GM15510 (cell line): Measurements from ENCODE around the gene OR6C76.

Experiments
- POLR2A ChIP-seq: IDR thresholded peaks from 3 replicates; pipeline ENCODE4 v1.6.1; 2011; ENCODE audit warnings: borderline replicate concordance; ENCODE audit not compliant: insufficient read length; ENCODE audit errors: extremely low read depth

Gene OR6C76

GRCh38 chr12:55425954-55426353 lies at the start of gene OR6C76:
TSS of gene OR6C76 (plus strand) at chr12:55426254. CDS start at chr12:55426254, 0 bp downstream.
- no peak for TF ChIP-seq POLR2A

DNA sequence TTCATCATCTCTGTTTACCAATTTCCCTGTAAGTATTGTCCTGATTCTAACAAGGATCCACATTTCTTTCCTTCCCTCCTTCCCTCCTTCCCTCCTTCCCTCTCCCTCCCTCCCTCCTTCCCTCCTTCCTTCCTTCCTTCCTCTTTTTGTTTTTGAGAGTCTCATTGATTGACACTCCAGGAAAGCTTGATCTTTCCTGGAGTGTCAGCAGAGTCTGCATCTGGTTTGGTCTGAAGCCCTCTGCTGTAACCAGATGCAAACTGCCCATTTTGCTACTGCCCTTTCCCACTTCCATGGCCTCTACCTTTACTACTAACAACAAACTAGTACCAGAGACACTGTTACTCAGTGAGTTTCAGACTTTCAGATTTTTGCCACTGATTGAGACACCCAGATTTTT lies 40.2 kb upstream of the OR6C76 start:
- no peak for TF ChIP-seq POLR2A

GRCh38 chr12:55392032-55392795 lies 33.8 kb upstream of the OR6C76 start:
- TF ChIP-seq POLR2A = no peak

DNA sequence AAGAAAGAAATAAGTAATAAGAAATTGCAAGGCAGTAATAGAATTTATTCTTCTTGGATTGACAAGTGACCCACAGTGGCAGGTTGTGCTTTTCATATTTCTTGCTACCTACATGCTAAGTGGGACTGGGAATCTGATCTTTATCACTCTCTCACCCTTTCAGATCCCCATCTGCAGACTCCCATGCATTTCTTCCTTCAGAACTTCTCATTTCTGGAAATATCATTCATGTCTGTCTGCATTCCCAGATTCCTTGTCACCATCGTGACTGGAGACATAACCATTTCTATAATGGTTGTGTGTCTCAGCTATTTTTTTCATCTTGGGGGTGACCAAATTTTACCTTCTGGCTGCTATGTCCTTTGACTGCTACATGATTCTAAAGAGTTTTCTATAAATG lies 29.7 kb upstream of the OR6C76 start:
- TF ChIP-seq POLR2A = no peak

- no peak for TF ChIP-seq POLR2A
Observed at GRCh38 chr12:55400229-55400628, 25.8 kb upstream of the OR6C76 start, which contains the start of gene OR6C65. TSS of gene OR6C65 (plus strand) at chr12:55400529. CDS start at chr12:55400529, 0 bp downstream.

GRCh38 chr12:55407866-55408265 lies 18.2 kb upstream of the OR6C76 start:
- no peak for TF ChIP-seq POLR2A

- TF ChIP-seq POLR2A = no peak
Observed at GRCh38 chr12:55416961-55417360, 9.1 kb upstream of the OR6C76 start.

DNA sequence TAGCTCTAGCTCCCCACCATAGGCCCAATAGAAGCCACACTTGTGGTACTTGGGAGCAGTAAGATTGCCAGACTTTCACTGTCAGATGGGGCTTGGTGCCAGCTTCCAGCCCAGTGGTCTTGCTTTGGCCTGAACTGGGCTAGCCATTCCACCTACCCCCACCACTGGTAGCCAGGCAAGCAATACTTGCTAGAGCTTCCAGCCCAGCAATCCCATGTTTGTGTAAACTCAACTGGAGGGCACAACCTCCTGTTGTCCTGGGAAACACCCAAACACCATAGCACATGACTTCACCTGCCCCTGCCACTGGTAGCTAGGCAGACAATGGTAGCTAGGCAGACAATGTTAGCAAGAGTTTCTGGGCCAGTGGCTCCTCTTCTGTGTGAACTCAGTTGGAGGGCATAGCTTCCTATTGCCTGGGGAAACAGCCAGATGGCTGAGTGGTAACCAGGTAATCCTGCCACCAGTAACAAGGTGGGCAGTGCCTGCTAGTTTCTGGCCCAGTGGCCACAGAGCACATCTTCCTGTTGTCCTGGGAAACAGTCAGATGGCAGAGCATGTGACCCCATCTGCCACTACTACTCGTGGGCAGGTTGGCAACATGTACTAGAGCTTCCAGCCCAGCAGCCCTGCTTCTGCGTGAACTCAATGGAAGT lies 5.6 kb upstream of the OR6C76 start:
- TF ChIP-seq POLR2A = no peak

DNA sequence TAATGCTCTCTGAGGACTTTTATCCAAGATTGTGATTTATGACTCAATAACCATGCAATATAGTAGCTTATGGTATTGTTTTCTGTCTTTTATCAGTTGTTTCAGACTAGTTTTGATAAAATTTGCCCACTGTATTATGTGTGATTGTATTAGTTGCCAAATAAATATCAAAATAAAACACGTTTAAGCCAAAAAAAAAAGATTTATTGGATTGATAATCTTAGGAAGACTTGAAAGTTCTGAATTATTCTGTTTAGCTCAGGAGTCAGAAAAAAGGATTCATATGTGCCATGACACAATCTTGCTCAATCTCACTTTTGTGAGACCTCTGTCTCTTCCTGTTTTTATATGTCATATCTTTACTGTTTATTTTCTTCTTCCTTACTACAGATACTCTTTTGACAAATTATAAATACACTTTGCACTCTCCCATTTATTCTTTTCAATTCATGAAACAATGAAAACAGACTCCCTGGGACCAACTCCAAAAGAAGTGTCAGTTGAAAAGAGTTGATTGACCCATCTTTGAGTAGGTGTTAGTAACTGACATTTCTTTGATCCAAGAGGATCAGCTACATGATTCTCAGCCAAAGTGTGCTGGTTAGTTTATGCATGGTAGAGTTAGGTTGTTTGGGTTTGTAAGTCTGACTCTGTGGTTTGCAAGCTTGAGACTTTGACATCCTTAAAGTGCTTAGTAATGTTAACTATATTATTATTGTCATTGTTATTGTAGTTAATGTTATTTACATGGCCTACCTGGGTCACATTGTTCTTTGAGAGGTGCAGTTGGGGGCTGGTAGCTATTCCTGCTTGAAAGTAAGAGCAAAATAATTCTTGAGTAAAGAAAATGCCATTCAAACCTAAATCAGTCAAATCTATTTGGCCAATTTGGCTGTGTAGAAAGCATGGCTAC lies 2.5 kb downstream of the OR6C76 start:
- no peak for TF ChIP-seq POLR2A

- TF ChIP-seq POLR2A = no peak
Observed at GRCh38 chr12:55443776-55444175, 17.7 kb downstream of the OR6C76 start, which contains the start of gene OR6C2. TSS of gene OR6C2 (plus strand) at chr12:55444076. CDS start at chr12:55452214, 8,138 bp downstream.

DNA sequence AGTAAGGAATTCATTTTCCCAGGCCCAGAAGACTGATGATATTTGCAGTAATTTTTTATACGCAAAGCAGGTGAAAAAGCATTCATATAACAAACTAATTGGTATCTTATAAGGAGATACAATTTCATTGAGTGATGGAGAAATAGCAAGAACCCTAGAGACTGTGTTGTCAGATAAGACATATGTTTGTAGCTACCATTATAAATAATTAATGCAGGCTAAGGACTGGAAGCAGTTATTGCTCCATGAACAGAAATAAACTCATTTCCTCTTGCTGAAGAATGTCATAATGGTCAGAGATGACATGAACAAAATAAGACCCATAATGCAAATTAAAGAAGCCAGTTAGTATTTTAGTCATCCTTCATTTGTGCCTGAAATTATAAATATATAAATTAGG lies 19.3 kb downstream of the OR6C76 start:
- no peak for TF ChIP-seq POLR2A

DNA sequence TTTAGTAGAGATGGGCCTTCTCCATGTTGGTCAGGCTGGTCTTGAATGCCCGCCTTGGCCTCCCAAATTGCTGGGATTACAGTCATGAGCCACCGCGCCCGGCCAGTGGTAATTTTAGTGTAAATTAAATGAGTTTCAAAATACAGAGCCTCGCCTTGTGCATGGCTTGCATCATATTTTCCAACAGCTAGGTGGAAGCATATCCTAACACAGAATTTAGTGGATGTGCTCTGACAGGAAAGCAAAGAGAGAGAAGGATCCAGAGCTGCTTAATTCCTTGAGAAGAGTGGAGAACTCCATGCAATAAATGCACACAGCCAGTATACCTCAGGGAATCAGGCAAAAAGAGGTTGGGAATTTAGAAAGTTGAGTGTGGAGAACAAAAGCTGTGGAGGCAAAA lies 20.3 kb downstream of the OR6C76 start:
- no peak for TF ChIP-seq POLR2A

GRCh38 chr12:55448825-55449224 lies 22.8 kb downstream of the OR6C76 start:
- no peak for TF ChIP-seq POLR2A

DNA sequence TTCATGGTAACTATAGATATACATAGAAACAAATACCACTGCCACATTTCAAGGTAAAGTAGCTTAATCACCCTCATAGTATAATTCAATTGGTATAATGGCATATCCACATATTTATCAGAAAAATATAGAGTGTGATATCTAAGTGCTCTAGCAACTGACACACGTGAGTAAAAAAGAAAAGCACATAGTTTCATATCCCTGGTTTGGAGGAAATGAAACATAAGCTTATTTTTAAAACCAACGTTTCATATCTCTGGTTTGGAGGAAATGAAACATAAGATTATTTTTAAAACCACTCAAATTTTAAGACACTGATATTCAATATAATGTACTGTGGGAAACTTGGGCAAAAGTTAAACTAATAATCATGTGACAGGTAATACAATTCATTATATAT lies 41.8 kb downstream of the OR6C76 start:
- no peak for TF ChIP-seq POLR2A

DNA sequence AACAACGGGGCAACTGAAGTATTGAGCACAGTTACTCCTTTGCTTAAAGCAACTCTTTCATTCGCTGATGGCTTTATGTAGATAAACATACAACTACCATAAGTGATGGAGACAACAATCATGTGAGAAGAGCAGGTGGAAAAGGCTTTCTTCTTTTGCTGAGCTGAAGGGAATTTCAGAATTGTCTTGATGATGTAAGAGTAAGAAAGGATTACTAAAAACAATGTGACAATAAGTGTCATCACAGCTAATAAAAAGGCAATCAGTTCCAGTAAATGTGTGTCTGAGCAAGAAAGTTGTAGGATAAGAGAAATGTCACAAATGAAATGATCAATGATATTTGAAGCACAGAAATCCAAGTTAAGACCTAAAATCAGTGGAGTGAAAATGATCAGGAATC lies 43.2 kb downstream of the OR6C76 start:
- TF ChIP-seq POLR2A = no peak

GRCh38 chr12:55470088-55470829 lies 44.2 kb downstream of the OR6C76 start, which contains the start of gene OR6C70:
TSS of gene OR6C70 (minus strand) at chr12:55470138. CDS start at chr12:55470138, 0 bp downstream.
- no peak for TF ChIP-seq POLR2A
